ENCODE data around the gene SIVA1. TPM values are rescaled to one million over a fixed set of nuclear protein-coding genes. Genes with fewer than 3 reads are reported as not detected.
A peak's percentile ranks its signal among the peaks of the same experiment; 100 is the strongest.

Gene SIVA1
- 132 and 166 TPM in 2 replicates for total RNA-seq (2012; rRNA removed)
- polyA plus RNA-seq (2012; rRNA removed): 184 and 248 TPM in 2 replicates
- 392 and 403 TPM in 2 replicates for polyA plus RNA-seq (2012; cell fraction: cytosol; rRNA removed)
- polyA plus RNA-seq (2012; cell fraction: nucleus; rRNA removed; ENCODE audit: low replicate concordance): 69.2 and 188 TPM in 2 replicates
- Bru-seq, nascent RNA: percentile 71 among the genes with signal in this experiment
- BruChase-seq, experiment 1, labeled RNA remaining after a 6-hour chase: percentile 53 among the genes with signal in this experiment
- percentile 59 among the genes with signal in this experiment for BruChase-seq, experiment 2, labeled RNA remaining after a 2-hour chase
- long read RNA-seq, transcript SIVA1-201 (4 exons, 802 nt): major isoform, 41 of 48 reads
- long read RNA-seq, partial matches to known transcripts: 1 of 48 reads
- long read RNA-seq, other reads (novel, unspliced or antisense): 5 of 48 reads

GRCh38 chr14:104752735-104753527, at the start of gene SIVA1:
SIVA1 (plus strand) TSS chr14:104753147; CDS start chr14:104753202, 55 bp downstream.
- Histone ChIP-seq H3K36me3 (ENCODE audit: control insufficient read depth, insufficient read depth, low read length) (peaks cover 20% of the 10 kb centered on the region), H2AK9ac (replicated peaks; ENCODE audit: low read depth, low read length, poor library complexity) (peak within 1 kb of the TSS; percentile 92), H2BK120ac (ENCODE audit: low read depth, low read length) (peak within 1 kb of the TSS; percentile 65; the same call in 1 of the 2 replicates), H3K9me1 (ENCODE audit: insufficient read depth, low read length) (peaks cover 11% of the 10 kb centered on the region), H2AFZ (replicated peaks; ENCODE audit: low read length, poor library complexity) (peak within 1 kb of the TSS; percentile 93), H4K5ac (ENCODE audit: low read depth, low read length) (peak within 1 kb of the TSS; percentile 70), H3K27me3 (ENCODE audit: control insufficient read depth, insufficient read depth, low read length) (no peaks in the 10 kb centered on the region), H4K20me1 (ENCODE audit: insufficient read depth, low read length) (peaks cover 40% of the 10 kb centered on the region), H3K27ac (ENCODE audit: insufficient read depth, low read length) (peak within 1 kb of the TSS; percentile 85), H2BK20ac (ENCODE audit: low read depth, low read length) (no peak within 1 kb of the TSS), H3K56ac (ENCODE audit: extremely low read depth, insufficient read depth, low read length) (peak within 1 kb of the TSS; percentile 52; the same call in 1 of the 2 replicates), H2AK5ac (ENCODE audit: low read depth, low read length) (peak within 1 kb of the TSS; percentile 64), H2BK5ac (ENCODE audit: low read depth, low read length, poor library complexity, severe bottlenecking) (peak within 1 kb of the TSS; percentile 69), H3K4me3 (ENCODE audit: insufficient read depth, low read depth, low read length) (peak within 1 kb of the TSS; percentile 88), H3K9ac (ENCODE audit: low read depth, low read length) (peak within 1 kb of the TSS; percentile 87), H3K4ac (ENCODE audit: low read depth, low read length) (peak within 1 kb of the TSS; percentile 69), H4K91ac (ENCODE audit: insufficient read depth, low read depth, low read length) (peak within 1 kb of the TSS; percentile 82), H3K79me1 (ENCODE audit: low read depth in 1 of 2, low read length in 2 of 2) (peaks cover 8 to 45% of the 10 kb centered on the region in 2 experiments; a peak in 2 of 4 replicates), H4K8ac (ENCODE audit: low read depth in 2 of 2, low read length in 2 of 2) (peak within 1 kb of the TSS; percentile 77 to 79; a peak in 2 of 4 replicates), H3K4me2 (ENCODE audit: low read depth, low read length) (peak within 1 kb of the TSS; percentile 96), H3K18ac (ENCODE audit: low read depth, low read length) (no peak within 1 kb of the TSS; the same call in 1 of the 2 replicates), H2BK15ac (ENCODE audit: low read depth, low read length) (no peak within 1 kb of the TSS), H3K23ac (ENCODE audit: low read depth, low read length) (peak within 1 kb of the TSS; percentile 60), H3K4me1 (ENCODE audit: control insufficient read depth, insufficient read depth, low read length) (peaks cover 23% of the 10 kb centered on the region), H3K14ac (replicated peaks; ENCODE audit: low read depth, low read length) (peak within 1 kb of the TSS; percentile 87), H3K9me3 (ENCODE audit: control insufficient read depth, insufficient read depth, low read length) (no peaks in the 10 kb centered on the region)
- dilution Hi-C loops (cut with HindIII; ENCODE audit: low sequenced_read_pairs, unreplicated experiment): no loop called here
- ChIA-PET POLR2A (ENCODE audit: unreplicated experiment) (interaction anchor here (0.6 to 0.7 kb wide), 2 partner anchors 95 to 797 kb away, joined by 3 read pairs; no protein-coding TSS in a partner anchor), CTCF (interaction anchor here (1.0 kb wide), 1 partner anchor 18 kb away, joined by 5 read pairs; no protein-coding TSS in a partner anchor)
- no TSS peak for BruUV-seq (replicated peaks)
- intact Hi-C loops (cut with micrococcal nuclease): no loop called here
- ATAC-seq (ENCODE audit: low read depth) (peak; percentile 95), DNase-seq (peak; percentile 99)
- WGBS, 2 experiments (ENCODE audit: extremely low coverage in 2 of 2, insufficient read length in 1 of 2): 0% methylated on average over 51 of the region's 95 CpGs; no CpG with 5 or more reads in 1 of the 2 experiments
- in situ Hi-C loops (cut with MboI; ENCODE audit: low sequenced_read_pairs): no loop called here
- no peak for TF ChIP-seq CEBPB (IDR thresholded peaks at IDR 0.05; ENCODE audit: low read depth, low read length)
- peak; percentile 80 for TF ChIP-seq MAZ (IDR thresholded peaks at IDR 0.05; ENCODE audit: borderline replicate concordance, low read depth, low read length)
- TF ChIP-seq POLR2A (IDR thresholded peaks at IDR 0.05; ENCODE audit: low read depth, low read length): peak; percentile 84
- TF ChIP-seq RFX5 (IDR thresholded peaks at IDR 0.05; ENCODE audit: low read depth, low read length): no peak
- no peak for TF ChIP-seq RAD21 (IDR thresholded peaks at IDR 0.05; ENCODE audit: low read length)
- TF ChIP-seq, protein P1, sequence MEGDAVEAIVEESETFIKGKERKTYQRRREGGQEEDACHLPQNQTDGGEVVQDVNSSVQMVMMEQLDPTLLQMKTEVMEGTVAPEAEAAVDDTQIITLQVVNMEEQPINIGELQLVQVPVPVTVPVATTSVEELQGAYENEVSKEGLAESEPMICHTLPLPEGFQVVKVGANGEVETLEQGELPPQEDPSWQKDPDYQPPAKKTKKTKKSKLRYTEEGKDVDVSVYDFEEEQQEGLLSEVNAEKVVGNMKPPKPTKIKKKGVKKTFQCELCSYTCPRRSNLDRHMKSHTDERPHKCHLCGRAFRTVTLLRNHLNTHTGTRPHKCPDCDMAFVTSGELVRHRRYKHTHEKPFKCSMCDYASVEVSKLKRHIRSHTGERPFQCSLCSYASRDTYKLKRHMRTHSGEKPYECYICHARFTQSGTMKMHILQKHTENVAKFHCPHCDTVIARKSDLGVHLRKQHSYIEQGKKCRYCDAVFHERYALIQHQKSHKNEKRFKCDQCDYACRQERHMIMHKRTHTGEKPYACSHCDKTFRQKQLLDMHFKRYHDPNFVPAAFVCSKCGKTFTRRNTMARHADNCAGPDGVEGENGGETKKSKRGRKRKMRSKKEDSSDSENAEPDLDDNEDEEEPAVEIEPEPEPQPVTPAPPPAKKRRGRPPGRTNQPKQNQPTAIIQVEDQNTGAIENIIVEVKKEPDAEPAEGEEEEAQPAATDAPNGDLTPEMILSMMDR (conservative IDR thresholded peaks at IDR 0.05; ENCODE audit: low read depth, low read length): no peak
- TF ChIP-seq RCOR1 (IDR thresholded peaks at IDR 0.05; ENCODE audit: insufficient replicate concordance, low read length): no peak
- TF ChIP-seq, protein P2, sequence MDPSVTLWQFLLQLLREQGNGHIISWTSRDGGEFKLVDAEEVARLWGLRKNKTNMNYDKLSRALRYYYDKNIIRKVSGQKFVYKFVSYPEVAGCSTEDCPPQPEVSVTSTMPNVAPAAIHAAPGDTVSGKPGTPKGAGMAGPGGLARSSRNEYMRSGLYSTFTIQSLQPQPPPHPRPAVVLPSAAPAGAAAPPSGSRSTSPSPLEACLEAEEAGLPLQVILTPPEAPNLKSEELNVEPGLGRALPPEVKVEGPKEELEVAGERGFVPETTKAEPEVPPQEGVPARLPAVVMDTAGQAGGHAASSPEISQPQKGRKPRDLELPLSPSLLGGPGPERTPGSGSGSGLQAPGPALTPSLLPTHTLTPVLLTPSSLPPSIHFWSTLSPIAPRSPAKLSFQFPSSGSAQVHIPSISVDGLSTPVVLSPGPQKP (IDR thresholded peaks at IDR 0.05; ENCODE audit: borderline replicate concordance, low read depth, low read length): no peak
- no peak for TF ChIP-seq CHD1 (IDR thresholded peaks at IDR 0.05; ENCODE audit: low read depth, low read length)
- no peak for TF ChIP-seq MAFK (IDR thresholded peaks at IDR 0.05; ENCODE audit: low read depth, low read length)
- TF ChIP-seq MXI1 (IDR thresholded peaks at IDR 0.05; ENCODE audit: borderline replicate concordance, low read depth, low read length): peak; percentile 69; the same call in 1 of the 2 replicates
- TF ChIP-seq SMC3 (IDR thresholded peaks at IDR 0.05; ENCODE audit: low read depth, low read length): no peak
- no peak for TF ChIP-seq NFE2L2 (IDR thresholded peaks at IDR 0.05; ENCODE audit: low read depth, low read length)
